Right ventricle myocardium superior (tissue), 1 donor: ENCODE measurements around the gene SLC2A9. TPM values are rescaled to one million over a fixed set of nuclear protein-coding genes. Genes with fewer than 3 reads are reported as not detected.
A peak's percentile ranks its signal among the peaks of the same experiment; 100 is the strongest.

Source experiments
- ATAC-seq: fragments of 200-7000 bp; cut with Tn5 transposase; one replicate; pipeline ENCODE4 v1.9.1; 2020; ENCODE audit warnings: mild to moderate bottlenecking; ENCODE audit not compliant: poor library complexity
- DNase-seq: peaks from one replicate; pipeline ENCODE4 v3.0.0-alpha.2; 2020
- intact Hi-C: fragments of 100-400 bp; cut with DNase I; formaldehyde crosslinking; loops from one replicate; pipeline ENCODE4 v1.11.2; 2022
- long read RNA-seq: library from polyadenylated mRNA; unstranded; transcript quantifications from one replicate; pipeline ENCODE4 v2.0.0, GENCODE V29; 2021
- total RNA-seq: library from RNA; stranded (reverse); fragmentation: NEBNext Ultra II Directional; extraction: Animal tissue kit (Norgen Biotek cat#: 25700); gene quantifications from one replicate; pipeline ENCODE4 v1.2.1, GENCODE V29; 2021
- donor health status: DM: no; HTN: yes; CAD: no; lungs with severe emphysema.

The SLC2A9 gene
- total RNA-seq = 8.8 TPM
- long read RNA-seq, partial matches to known transcripts = 9 of 24 reads
- long read RNA-seq, other reads (novel, unspliced or antisense) = 14 of 24 reads

DNA sequence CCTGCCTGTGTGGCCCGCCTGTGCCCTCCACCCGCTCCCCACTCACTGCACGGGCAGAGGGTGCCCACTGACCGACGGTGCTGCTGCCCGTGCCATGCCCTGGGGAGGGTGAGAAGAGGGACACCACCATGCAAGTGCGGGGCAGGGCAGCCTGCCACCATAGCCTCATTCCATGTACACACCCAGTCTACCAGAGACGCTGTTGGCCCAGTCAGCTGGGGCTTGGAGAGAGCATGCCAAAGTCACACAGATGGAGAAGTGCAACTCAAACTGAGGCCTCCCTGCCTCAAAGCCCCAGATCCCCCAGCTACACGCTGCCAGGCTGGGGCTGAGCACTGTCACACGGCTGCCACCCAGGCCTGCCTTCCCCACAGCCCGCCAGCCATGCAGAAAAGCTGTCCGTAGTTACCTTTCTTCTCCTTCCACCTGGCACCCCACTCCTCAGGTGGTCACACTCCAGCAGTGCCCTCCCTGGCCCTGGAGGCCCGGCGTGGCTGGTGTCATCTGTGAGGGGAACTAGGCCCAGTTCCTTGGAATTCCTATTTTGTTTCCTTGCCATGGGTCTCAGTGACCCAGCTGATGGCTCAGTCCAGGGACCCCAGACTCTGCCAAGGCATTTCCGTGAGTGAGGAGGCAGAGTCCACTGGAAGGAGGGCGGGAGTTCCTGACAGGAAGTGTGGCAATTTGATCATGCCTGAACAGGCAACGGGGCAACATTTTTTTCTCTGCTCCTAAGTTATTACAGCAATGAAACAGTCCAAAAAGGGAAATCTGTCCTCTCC, at the start of gene SLC2A9:
Gene SLC2A9 (minus strand): TSS at position 627 of the 782 bp plus-strand sequence. CDS start 68 bp downstream, at position 559.
- intact Hi-C loops = no loop called here
- ATAC-seq = no peak
- peak; percentile 73 for DNase-seq

DNA sequence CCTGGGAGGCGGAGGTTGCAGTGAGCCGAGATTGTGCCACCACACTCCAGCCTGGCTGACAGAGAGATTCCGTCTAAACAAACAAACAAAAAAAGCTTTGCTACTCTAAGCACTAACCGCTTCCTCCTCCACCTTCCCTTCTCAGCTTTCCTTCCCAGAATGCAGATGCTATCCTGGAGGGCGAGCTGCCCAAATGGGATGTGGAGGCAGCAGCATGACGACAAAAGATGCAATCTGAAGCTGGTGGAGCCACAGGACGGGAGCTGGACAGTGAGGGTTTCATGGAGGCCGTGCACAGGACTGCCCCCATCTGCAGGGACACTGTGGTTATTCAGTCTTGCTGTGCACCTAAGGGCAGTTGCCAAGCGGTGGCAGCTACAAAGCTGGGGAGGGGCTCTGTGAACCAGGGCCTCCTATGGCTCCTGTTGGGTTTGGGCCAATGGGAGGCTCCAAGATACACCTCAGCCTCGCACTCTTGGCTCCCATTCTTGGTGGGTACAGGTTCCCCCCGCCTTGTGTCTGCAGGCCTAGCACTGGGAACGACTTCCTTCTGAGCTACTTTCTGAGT, 47.9 kb upstream of the SLC2A9 start:
- intact Hi-C loops = no loop called here
- no peak for DNase-seq
- ATAC-seq = no peak

- ATAC-seq = no peak
- intact Hi-C loops = no loop called here
- DNase-seq = no peak
Observed at GRCh38 chr4:10066670-10067651, 45.7 kb upstream of the SLC2A9 start.

DNA sequence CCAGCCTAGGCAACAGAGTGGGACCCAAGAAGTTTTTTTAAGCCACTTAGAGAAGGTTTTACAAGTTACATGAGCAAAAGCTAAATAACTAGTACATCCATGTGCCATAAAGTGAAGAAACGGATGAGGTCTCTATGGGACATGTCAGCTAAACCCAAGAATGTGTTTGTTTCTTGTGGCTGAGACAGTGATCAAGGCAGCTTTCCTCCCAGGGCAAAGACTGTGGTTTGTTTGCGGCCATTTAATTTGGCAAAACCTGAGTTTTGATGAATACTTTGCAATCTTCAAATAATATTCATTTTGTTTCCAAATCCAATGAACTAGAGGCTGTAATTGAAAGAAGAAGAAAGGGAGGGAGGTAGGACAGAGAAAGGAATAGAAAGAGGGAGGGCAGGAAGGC, 44.9 kb upstream of the SLC2A9 start:
- DNase-seq (no peak), ATAC-seq (no peak)
- intact Hi-C loops = no loop called here

GRCh38 chr4:10063544-10064300, 42.4 kb upstream of the SLC2A9 start:
- intact Hi-C loops = loop anchor here (2.0 kb wide), 1 partner anchor 45 kb away; no protein-coding TSS in a partner anchor
- ATAC-seq (peak; percentile 96), DNase-seq (peak; percentile 82)

DNA sequence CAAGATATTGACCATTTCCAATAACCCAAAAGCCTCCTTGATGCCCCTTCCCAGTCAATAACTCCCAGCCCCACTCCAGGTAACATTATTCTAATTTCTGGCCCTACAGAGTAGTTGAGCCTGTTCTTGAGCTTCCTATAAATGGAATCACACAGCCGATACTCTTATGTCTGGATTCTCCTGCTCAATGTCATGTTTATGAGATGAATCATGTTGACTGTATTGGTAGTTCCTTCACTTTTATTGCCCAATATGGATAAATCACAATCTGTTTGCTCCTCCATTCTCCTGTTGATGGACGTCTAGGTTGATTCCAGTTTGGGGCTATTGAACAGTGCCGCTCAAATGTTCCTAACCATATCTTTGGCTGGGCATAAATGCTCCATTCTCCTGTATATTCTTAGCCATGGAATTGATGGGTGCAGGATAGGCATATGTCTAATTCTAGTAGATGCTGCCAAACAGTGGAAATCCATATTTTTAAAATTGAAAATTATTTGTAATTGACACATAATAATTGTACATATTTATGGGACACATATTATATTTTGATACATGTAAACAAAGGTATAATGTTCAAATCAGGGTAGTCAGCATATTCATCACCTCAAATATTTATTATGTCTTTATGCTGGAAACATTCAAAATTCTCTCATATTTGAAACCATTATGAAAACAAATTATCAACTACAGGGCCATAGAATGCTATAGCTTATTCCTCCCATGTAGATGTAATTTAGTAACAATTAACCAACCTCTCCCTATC, 40.5 kb upstream of the SLC2A9 start:
- intact Hi-C loops = loop anchor here (2.0 kb wide), 1 partner anchor 43 kb away; no protein-coding TSS in a partner anchor
- no peak for ATAC-seq
- DNase-seq = no peak

DNA sequence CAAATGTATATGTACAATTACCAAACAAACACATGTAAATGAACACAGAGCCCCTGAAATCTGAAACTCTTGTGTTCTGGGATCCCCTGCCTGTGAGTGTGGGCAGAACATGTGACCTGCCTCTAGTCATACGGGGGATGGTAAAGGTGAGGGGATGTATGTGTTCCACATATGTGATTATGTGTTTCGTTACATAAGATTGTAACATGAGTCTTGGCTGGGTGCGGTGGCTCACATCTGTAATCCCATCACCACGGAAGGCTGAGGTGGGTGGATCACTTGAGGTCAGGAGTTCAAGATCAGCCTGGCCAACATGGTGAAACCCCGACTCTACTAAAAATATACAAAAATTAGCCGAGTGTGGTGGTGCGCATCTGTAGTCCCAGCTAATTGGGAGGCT, 37.1 kb upstream of the SLC2A9 start:
- intact Hi-C loops = no loop called here
- ATAC-seq (no peak), DNase-seq (no peak)

- intact Hi-C loops = no loop called here
- DNase-seq (no peak), ATAC-seq (no peak)
Observed at GRCh38 chr4:10057023-10057395, 35.7 kb upstream of the SLC2A9 start.

DNA sequence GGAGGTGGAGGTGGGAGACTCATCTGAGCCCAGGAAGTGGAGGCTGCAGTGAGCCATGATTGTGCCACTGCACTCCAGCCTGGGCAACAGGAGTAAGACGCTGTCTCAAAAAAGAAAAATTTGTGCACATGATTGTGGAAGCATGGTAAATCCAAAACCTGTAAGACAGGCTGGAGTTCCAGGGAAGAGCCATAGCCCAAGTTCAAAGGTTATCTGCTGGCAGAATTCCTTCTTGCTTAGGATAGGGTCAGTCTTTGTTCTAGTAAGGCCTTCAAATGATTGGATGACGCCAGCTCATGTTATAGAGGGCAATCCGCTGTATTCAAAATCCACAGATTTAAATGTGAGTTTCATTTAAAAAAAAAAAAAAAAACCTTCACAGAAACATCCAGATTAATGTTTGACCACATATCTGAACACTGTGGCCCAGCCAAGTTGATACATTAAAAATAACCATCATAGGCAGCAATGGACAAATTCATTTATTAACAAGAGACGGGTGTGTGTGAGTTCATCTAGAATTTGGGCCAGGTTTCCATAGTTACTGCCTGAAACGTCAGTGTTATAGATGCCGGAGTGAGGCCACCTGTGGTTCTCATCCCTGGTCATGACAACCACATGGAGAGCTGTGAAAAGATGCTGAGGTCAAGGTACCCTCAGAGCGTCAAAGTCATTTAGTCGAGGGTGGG, 35.2 kb upstream of the SLC2A9 start:
- ATAC-seq = no peak

GRCh38 chr4:10055871-10056270, 34.6 kb upstream of the SLC2A9 start:
- intact Hi-C loops = no loop called here
- no peak for ATAC-seq
- no peak for DNase-seq

More for the DNA sequence above, 35.2 kb upstream of the SLC2A9 start:
- intact Hi-C loops = no loop called here
- DNase-seq = no peak

- ATAC-seq = no peak
- intact Hi-C loops = no loop called here
- no peak for DNase-seq
Observed at GRCh38 chr4:10054571-10055041, 33.3 kb upstream of the SLC2A9 start.

- intact Hi-C loops = no loop called here
- DNase-seq (no peak), ATAC-seq (no peak)
Observed at GRCh38 chr4:10053635-10054453, 32.5 kb upstream of the SLC2A9 start.

- no peak for ATAC-seq
- intact Hi-C loops = no loop called here
Observed at GRCh38 chr4:10051517-10052135, 30.3 kb upstream of the SLC2A9 start.

DNA sequence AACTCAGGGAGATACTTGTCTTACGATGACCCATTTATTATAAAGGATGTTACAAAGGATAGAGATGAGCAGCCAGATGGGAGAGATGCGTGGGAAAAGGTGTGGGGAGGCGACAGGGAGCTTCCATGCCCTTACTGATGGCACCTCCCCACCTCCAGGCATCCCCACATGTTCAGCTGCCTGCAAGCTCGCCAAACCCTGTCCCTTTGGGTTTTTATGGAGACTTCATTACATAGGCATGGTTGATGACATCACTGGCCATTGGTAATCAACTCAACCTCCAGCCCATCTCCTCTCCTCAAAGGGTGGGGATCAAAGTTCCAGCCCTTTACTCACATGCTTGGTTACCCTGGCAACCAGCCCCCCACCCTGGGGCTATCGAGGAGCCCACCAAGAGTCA, 29.4 kb upstream of the SLC2A9 start:
- ATAC-seq (no peak), DNase-seq (no peak)
- intact Hi-C loops = no loop called here

More at GRCh38 chr4:10051517-10052135, 30.3 kb upstream of the SLC2A9 start:
- no peak for DNase-seq

DNA sequence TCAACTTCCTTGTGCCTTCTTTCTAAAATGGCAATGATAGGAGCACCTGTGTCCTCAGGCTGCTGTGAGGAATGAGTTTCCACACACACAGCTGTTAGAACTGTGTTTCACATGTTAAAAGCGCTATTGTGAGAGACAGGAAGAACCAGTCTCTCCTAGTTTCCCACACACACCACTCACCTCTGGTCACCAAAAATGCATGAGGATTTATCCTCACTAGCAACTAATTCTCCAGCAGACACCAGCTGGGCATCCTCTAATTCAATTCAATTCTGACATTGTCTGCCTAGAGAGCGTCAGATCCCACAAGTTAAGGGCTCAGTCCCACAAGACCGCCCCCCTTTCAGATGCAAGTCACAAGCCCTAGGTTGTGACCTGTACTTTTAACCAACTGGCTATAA, 29.0 kb upstream of the SLC2A9 start:
- no peak for DNase-seq
- no peak for ATAC-seq
- intact Hi-C loops = no loop called here
